Ovary (tissue), 10 donors: ENCODE data around the gene DPY19L2. TPM values are rescaled to one million over a fixed set of nuclear protein-coding genes. Genes with fewer than 3 reads are reported as not detected.
"Not testable (repeated sequence)": the region's sequence is repeated elsewhere in the genome, so short reads cannot be mapped to it uniquely, and the experiment has no call there.

Experiments used
- DNase-seq, 5 donors: peaks; one replicate each; pipeline ENCODE4 v3.0.0-alpha.2; 2019 to 2020
- H3K27ac ChIP-seq, 2 donors: fragments of 200-600 bp; one replicate each; pipeline versions ENCODE4 v1.5.1 to v1.8.0; 2019 to 2022
- H3K27me3 ChIP-seq: fragments of 200-600 bp; one replicate; pipeline ENCODE4 v1.8.0; 2022
- H3K36me3 ChIP-seq: fragments of 200-600 bp; sonication (generic); one replicate; pipeline ENCODE4 v1.5.1; 2019
- H3K4me1 ChIP-seq: one replicate; pipeline ENCODE4 v1.8.1; 2013; ENCODE audit warnings: mild to moderate bottlenecking, moderate library complexity; ENCODE audit not compliant: insufficient read depth
- H3K4me3 ChIP-seq: fragments of 200-600 bp; sonication (generic); one replicate; pipeline ENCODE4 v1.5.1; 2017
- H3K9me3 ChIP-seq, 2 donors: fragments of 200-600 bp in 1 of 2; sonication (generic) in 1 of 2; one replicate each; pipeline versions ENCODE4 v1.5.1 to v1.8.1; 2013 to 2019; ENCODE audit warnings: mild to moderate bottlenecking in 1 of 2, moderate library complexity in 1 of 2
- EP300 ChIP-seq: sonication (generic); formaldehyde crosslinking; IDR thresholded peaks from one replicate; pipeline ENCODE4 v1.6.1; 2017; ENCODE audit warnings: antibody characterized with exemption
- POLR2A ChIP-seq: fragments of 450-650 bp; IDR thresholded peaks from one replicate; pipeline ENCODE4 v1.6.1; 2017; ENCODE audit warnings: antibody characterized with exemption, mild to moderate bottlenecking, moderate library complexity
- whole genome bisulfite sequencing, 3 donors: extraction: QIAGEN DNeasy Blood & Tissue Kit in 1 of 3; methylation state at CpG; one replicate each; pipeline versions ENCODE4 v1.1.5 to v1.1.7; 2013 to 2017; 5-methylcytosine and 5-hydroxymethylcytosine counted together
- intact Hi-C, 4 donors: fragments of 100-400 bp; cut with DNase I; formaldehyde crosslinking; loops; one replicate each; pipeline versions ENCODE4 v1.11.0 to v1.15.1; 2022 to 2023
- long read RNA-seq, 3 donors: library from polyadenylated mRNA in 2 of 3; unstranded in 2 of 3; transcript quantifications; one replicate each; pipeline ENCODE4 v2.0.0 and lab custom pipeline, GENCODE V29; 2021 to 2026
- polyA plus RNA-seq, 2 donors: library from polyadenylated mRNA; stranded (reverse); fragments of 200-250 nt in 1 of 2; fragments of 350-450 nt in 1 of 2; fragmentation: Illumina TruSeq in 1 of 2; extraction: RNeasy Lipid Tissue Mini Kit (QIAGEN cat#74804) in 1 of 2; gene quantifications; one replicate each; pipeline ENCODE4 v1.2.3, GENCODE V29; 2013 to 2014
- total RNA-seq, 7 donors: library from RNA; depleted of rRNA in 2 of 7; stranded (reverse); fragments of >200 nt in 2 of 7; fragmentation: NEBNext Ultra II Directional in 3 of 7; extraction: Animal tissue kit (Norgen Biotek cat#: 25700) in 3 of 7; gene quantifications; one replicate each; pipeline versions ENCODE4 v1.1.0 to v1.2.4, GENCODE V29; 2016 to 2023
- TF ChIP-seq, protein P1 (sequence below), 3 donors: fragments of 450-650 bp in 2 of 3; fragments of 200-600 bp in 1 of 3; IDR thresholded peaks; one replicate each; pipeline versions ENCODE4 v1.5.1 to v1.8.0; 2016 to 2022; ENCODE audit warnings: antibody characterized with exemption in 3 of 3, mild to moderate bottlenecking in 1 of 3
- donor health status: DM: no; HTN: no; CAD: no; lungs with moderate emphysema.
- donor health status: DM: no; HTN: no; CAD: no.
- donor health status: Bipolar disorder and iron deficiency.
- donor health status: DM: yes; HTN: yes; CAD: no.
- donor health status: DM: no; HTN: no; CAD: no.
- donor health status: DM: yes; HTN: yes; CAD: no.

Gene DPY19L2
- total RNA-seq = 10 to 100 TPM; 16.3 to 31.2 (median 25.5) TPM
- 10 to 100 TPM; 14.2 TPM for polyA plus RNA-seq
- long read RNA-seq, donor 1, partial matches to known transcripts = 6 of 10 reads
- long read RNA-seq, donor 1, other reads (novel, unspliced or antisense) = 4 of 10 reads
- long read RNA-seq, donor 2, partial matches to known transcripts = 0 of 1 reads
- long read RNA-seq, donor 2, other reads (novel, unspliced or antisense) = 0 of 1 reads
- long read RNA-seq, donor 3, partial matches to known transcripts = 0 of 10 reads
- long read RNA-seq, donor 3, other reads (novel, unspliced or antisense) = 10 of 10 reads

DNA sequence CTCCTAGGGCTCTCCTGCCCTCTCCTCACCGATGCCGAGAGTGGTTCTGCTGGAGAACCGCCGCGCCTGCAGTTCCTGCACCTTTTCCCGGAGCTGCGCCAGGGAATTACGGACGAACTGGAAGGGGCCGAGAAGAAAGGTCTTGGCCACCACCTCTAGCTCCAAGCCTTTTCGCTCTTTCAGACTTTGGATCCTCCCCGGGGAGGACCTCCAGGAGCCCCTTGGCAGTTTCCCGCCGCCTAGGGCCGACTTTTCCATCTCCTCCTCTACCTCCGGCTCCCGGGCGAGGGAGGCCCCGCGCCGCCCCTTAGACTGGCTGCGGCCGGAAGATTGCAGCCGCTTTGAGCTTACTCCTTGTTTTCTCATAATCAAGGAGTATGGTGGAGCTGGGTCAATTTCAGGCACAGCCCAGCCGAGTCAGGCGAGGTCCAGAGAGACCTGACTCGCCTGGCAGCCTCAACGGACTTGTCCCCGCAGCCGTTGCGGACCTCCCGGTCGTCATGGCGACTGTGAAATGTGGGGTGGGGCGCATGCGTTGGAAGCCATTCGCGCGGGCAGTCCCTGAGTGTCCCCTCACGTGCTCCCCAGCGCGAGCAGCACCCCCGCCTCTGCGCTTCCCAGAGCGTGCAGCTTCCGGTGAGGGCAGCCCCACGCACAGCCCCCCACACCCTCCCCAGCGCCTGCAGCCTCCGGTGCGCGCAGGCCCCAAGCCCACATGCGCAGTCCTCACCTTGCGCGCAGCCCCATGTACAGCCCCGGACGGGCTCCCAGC is at the start of gene DPY19L2:
Gene DPY19L2, minus strand, starts transcription at position 466 of the 772 bp plus-strand sequence. Its CDS starts 100 bp downstream, at position 366.
- Histone ChIP-seq H3K27me3 (no peaks in the 10 kb centered on the region), H3K27ac (peak within 1 kb of the TSS; percentile 84 to 98), H3K4me3 (peak within 1 kb of the TSS; percentile 52), H3K4me1 (peaks cover 2% of the 10 kb centered on the region), H3K36me3 (no peaks in the 10 kb centered on the region), H3K9me3 (no peaks in the 10 kb centered on the region)
- TF ChIP-seq, protein P1, sequence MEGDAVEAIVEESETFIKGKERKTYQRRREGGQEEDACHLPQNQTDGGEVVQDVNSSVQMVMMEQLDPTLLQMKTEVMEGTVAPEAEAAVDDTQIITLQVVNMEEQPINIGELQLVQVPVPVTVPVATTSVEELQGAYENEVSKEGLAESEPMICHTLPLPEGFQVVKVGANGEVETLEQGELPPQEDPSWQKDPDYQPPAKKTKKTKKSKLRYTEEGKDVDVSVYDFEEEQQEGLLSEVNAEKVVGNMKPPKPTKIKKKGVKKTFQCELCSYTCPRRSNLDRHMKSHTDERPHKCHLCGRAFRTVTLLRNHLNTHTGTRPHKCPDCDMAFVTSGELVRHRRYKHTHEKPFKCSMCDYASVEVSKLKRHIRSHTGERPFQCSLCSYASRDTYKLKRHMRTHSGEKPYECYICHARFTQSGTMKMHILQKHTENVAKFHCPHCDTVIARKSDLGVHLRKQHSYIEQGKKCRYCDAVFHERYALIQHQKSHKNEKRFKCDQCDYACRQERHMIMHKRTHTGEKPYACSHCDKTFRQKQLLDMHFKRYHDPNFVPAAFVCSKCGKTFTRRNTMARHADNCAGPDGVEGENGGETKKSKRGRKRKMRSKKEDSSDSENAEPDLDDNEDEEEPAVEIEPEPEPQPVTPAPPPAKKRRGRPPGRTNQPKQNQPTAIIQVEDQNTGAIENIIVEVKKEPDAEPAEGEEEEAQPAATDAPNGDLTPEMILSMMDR (IDR thresholded peaks at IDR 0.05) = no peak
- TF ChIP-seq EP300 (no peak), POLR2A (peak; percentile 50)
- WGBS, 3 donors = 0 to 1% (median 0%) methylated on average over 51 to 56 of the region's 56 CpGs
- DNase-seq = peak; percentile 86 to 93 (median 92)
- intact Hi-C loops = loop anchor here in 1 of 4 donors (5.0 kb wide), 1 partner anchor 134 kb away; no protein-coding TSS in a partner anchor

DNA sequence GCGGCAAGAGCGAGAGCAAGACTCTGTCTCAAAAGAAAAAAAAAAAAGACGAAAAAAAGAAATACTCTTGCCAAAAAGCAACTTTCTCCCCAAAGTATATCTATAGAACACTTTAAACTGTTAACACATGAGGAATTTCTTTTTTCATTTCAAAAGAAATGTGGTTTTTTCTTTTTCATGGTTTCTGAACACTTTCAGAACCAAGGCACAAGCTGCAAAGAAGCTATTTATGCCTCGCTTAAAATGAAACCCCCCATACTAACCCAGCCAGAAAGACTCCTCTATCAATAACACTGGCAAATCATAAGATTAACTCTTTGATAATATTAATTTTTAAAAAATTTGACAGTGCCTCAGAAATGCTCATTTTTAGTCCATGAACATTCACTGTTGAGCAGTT is 48.6 kb upstream of the DPY19L2 start:
- H3K4me3 ChIP-seq, intact Hi-C loops, H3K4me1 ChIP-seq, H3K27me3 ChIP-seq, DNase-seq, H3K36me3 ChIP-seq, H3K9me3 ChIP-seq, H3K27ac ChIP-seq: not testable (repeated sequence)
- 67 to 79% (median 70%) methylated on average over 4 of the region's 4 CpGs for WGBS, 3 donors

DNA sequence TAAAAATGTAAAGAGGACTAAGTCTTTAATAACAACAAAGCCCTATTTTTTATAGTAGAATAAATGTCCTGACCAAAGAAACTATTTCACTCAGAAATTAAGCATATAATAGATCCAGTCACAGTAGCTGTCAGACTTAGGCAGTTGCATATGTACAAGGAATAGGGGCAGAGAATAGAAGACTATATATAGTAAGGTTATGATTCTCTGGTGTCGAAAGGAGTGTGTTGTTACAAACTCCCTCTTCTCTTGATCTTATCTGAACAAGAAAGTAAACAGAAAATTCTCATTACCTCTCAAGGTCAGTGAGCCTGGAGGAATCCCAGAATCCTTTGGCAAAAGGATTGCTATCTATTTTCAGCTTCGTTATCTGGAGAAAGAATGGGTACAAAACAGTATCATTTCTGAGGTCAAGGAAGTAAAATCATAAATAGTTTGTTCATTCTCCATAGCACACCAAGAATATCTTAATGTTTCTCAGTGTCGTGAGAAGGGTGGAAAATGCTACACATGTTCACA is 46.9 kb upstream of the DPY19L2 start:
- H3K4me1 ChIP-seq, H3K9me3 ChIP-seq, H3K36me3 ChIP-seq, H3K27me3 ChIP-seq, H3K4me3 ChIP-seq, intact Hi-C loops, DNase-seq: not testable (repeated sequence)
- peak overlapping the region in 1 of 2 donors; percentile 7 for H3K27ac ChIP-seq
- WGBS, 3 donors = 4 to 5% (median 4%) methylated on average over 3 of the region's 3 CpGs

DNA sequence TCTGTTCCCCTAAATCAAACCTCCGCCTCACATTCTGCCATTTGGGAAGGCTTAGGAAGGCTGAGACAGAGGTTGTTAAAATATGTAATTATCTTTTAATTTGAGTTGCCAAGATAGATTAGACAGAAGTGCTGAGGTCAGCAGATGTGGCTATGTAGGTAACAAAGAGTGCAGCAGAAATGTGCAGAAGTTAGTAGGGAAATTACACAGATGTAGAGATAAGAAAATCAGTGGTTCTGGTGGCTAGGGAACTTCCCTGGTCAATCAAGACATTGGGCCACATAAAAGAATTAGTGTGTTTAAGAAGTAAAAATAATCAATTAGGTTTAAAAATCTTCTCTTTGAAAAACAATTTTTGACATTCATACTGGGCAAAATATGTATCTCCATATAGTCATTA is 46.1 kb upstream of the DPY19L2 start:
- H3K4me3 ChIP-seq, H3K27ac ChIP-seq, H3K9me3 ChIP-seq, H3K36me3 ChIP-seq, H3K4me1 ChIP-seq, H3K27me3 ChIP-seq, intact Hi-C loops, DNase-seq: not testable (repeated sequence)
- WGBS, 3 donors = 76 to 88% (median 85%) methylated on average over 1 of the region's 1 CpG

DNA sequence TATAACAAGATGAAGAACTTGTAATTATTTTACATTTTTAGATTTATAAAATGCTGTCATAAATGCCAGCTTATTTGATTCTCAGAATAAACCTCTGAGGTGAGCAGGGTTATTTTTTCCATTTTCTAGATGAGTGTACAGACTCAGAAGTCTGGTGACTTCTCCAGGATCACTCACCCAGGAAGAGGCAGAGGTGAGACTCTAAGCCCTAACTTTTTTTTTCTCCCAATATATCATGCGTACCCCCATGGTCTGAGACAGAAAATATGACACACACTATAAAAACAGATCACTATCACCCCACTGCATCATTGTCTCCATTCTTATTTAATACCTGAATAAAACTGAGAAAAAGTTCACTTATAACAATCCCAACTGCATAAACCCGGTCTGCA is 45.4 kb upstream of the DPY19L2 start:
- H3K27ac ChIP-seq, H3K4me1 ChIP-seq, H3K4me3 ChIP-seq, H3K27me3 ChIP-seq, H3K36me3 ChIP-seq, DNase-seq, H3K9me3 ChIP-seq, intact Hi-C loops: not testable (repeated sequence)
- WGBS, 3 donors = 65 to 84% (median 73%) methylated on average over 2 of the region's 2 CpGs

DNA sequence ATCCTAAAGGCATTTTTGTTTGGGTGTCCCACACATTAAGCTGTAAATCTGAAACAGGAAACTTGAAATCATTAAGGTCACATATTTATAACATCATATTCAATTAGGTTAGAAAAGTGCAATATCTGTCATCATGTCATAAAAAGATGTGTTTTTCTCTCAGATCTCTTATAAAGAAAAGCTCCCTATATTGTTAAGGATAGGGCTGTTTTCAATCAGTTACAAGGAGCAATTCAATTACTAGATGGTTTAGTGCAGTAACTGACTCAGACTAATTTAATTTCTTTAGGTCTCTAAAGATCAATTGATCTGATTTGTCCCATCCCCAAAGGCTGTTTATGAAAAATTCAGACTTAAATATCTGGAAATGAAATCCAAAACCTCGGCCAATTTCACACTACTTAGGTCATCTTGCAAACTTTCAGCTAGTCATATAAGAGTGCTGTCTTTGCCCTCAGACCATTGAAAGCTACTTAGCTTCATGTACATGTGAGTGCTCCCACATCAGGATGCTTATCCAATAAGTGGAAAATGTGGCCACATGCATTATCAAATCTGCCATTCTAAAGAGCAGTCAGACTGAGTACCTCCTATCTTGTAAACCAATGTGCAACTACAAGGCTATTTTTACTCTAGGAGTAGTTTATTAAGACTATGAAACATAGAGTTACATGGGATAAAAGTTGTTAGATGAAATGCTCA is 44.8 kb upstream of the DPY19L2 start:
- DNase-seq, H3K27ac ChIP-seq, intact Hi-C loops, H3K36me3 ChIP-seq, H3K4me3 ChIP-seq, H3K4me1 ChIP-seq, H3K9me3 ChIP-seq, H3K27me3 ChIP-seq: not testable (repeated sequence)
- 85 to 95% (median 89%) methylated on average over 1 of the region's 1 CpG for WGBS, 3 donors

DNA sequence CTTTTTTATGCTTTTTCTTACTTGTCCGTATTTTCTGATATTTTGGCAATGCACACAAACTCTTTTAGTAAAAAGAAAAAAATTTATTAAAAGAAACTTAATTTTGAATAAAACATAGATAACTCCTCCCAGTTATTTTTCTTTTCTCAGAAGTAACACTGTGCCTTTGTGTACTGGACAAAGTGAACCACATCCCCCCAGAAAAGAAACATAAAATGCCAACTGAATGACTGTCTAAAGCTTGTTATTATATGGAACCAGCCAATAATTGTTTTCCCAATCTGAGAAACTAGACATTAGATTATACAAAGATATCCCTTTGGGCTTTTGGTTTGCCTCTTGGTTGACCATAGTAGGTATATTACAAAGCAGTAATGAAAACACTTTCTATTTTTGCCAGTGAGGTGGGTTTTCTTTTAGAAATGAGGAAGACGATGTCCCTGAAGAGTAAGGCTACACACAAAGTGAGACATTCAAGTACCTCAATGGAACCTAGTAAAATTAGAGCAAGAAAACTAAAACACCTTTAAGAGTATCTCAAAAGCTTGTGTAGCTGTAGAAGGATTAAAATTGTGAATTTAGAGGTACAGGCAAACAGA is 44.2 kb upstream of the DPY19L2 start:
- H3K27ac ChIP-seq, H3K4me3 ChIP-seq, intact Hi-C loops, DNase-seq, H3K27me3 ChIP-seq, H3K36me3 ChIP-seq, H3K4me1 ChIP-seq, H3K9me3 ChIP-seq: not testable (repeated sequence)
- 76 to 89% (median 77%) methylated on average over 2 of the region's 2 CpGs for WGBS, 3 donors

DNA sequence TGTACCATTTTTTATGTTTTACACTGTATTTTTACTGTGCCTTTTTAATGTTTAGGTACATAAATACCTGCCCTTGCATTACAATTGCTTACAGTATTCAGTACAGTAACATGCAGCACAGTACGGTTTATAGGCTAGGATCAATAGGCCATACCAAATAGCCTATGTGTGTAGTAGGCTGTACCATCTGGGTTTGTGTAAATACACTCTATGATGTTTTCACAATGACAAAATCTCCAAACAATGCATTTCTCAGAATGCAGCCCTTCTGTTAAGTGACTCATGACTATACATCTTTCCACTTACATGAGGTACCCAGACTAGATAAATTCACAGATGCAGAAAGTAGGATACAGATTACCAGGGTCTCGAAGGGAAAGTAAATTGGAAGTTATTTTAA is 43.0 kb upstream of the DPY19L2 start:
- H3K4me1 ChIP-seq, H3K27me3 ChIP-seq, H3K36me3 ChIP-seq, intact Hi-C loops, H3K4me3 ChIP-seq, DNase-seq, H3K27ac ChIP-seq, H3K9me3 ChIP-seq: not testable (repeated sequence)
- 90 to 92% (median 90%) methylated on average over 2 of the region's 2 CpGs for WGBS, 3 donors
